ENCODE measurements around the gene TEDC2. TPM values are rescaled to one million over a fixed set of nuclear protein-coding genes. Genes with fewer than 3 reads are reported as not detected.

Gene TEDC2
- total and polyA plus RNA-seq, 9 of the 15 experiments (the other 6 are each of a cell fraction or from before 2014, with no cell fraction given) = 0.75 to 57.0 (median 17.6) TPM

DNA sequence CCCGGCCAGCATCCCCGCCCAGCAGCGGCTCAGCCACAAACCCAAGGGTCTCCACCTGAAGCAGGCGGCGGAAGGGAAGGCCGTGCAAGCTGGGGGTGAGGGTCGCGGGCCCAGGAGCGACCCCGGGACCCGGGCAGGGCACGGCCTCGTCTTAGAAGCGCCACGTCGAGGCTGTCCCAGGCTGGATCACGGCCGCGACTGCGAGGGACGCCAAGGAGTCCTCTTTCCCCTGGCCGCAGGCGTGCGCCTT lies 31.2 kb upstream of the TEDC2 start (continued):
- TF ChIP-seq GABPB1 (CRISPR knock-in tag; IDR thresholded peaks at IDR 0.05) = no peak; the same call in 1 of the 2 replicates
- no peak for TF ChIP-seq ZNF146 (CRISPR knock-in tag; IDR thresholded peaks at IDR 0.05; ENCODE audit: unreplicated experiment)
- TF ChIP-seq, protein P1, sequence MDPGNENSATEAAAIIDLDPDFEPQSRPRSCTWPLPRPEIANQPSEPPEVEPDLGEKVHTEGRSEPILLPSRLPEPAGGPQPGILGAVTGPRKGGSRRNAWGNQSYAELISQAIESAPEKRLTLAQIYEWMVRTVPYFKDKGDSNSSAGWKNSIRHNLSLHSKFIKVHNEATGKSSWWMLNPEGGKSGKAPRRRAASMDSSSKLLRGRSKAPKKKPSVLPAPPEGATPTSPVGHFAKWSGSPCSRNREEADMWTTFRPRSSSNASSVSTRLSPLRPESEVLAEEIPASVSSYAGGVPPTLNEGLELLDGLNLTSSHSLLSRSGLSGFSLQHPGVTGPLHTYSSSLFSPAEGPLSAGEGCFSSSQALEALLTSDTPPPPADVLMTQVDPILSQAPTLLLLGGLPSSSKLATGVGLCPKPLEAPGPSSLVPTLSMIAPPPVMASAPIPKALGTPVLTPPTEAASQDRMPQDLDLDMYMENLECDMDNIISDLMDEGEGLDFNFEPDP (CRISPR knock-in tag; IDR thresholded peaks at IDR 0.05) = no peak
- TF ChIP-seq ZNF316 (IDR thresholded peaks at IDR 0.05) = no peak
- TF ChIP-seq, protein P2, sequence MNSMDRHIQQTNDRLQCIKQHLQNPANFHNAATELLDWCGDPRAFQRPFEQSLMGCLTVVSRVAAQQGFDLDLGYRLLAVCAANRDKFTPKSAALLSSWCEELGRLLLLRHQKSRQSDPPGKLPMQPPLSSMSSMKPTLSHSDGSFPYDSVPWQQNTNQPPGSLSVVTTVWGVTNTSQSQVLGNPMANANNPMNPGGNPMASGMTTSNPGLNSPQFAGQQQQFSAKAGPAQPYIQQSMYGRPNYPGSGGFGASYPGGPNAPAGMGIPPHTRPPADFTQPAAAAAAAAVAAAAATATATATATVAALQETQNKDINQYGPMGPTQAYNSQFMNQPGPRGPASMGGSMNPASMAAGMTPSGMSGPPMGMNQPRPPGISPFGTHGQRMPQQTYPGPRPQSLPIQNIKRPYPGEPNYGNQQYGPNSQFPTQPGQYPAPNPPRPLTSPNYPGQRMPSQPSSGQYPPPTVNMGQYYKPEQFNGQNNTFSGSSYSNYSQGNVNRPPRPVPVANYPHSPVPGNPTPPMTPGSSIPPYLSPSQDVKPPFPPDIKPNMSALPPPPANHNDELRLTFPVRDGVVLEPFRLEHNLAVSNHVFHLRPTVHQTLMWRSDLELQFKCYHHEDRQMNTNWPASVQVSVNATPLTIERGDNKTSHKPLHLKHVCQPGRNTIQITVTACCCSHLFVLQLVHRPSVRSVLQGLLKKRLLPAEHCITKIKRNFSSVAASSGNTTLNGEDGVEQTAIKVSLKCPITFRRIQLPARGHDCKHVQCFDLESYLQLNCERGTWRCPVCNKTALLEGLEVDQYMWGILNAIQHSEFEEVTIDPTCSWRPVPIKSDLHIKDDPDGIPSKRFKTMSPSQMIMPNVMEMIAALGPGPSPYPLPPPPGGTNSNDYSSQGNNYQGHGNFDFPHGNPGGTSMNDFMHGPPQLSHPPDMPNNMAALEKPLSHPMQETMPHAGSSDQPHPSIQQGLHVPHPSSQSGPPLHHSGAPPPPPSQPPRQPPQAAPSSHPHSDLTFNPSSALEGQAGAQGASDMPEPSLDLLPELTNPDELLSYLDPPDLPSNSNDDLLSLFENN (IDR thresholded peaks at IDR 0.05; ENCODE audit: low read depth in 2 of 2, low read length in 2 of 2) = no peak
- TF ChIP-seq HMG20B (CRISPR knock-in tag; IDR thresholded peaks at IDR 0.05) = no peak
- no peak; the same call in 1 of the 2 replicates for TF ChIP-seq MTA3 (IDR thresholded peaks at IDR 0.05; ENCODE audit: borderline replicate concordance)
- TF ChIP-seq C11orf30 (IDR thresholded peaks at IDR 0.05; ENCODE audit: low read depth) = no peak
- no peak for TF ChIP-seq PHF21A (IDR thresholded peaks at IDR 0.05; ENCODE audit: borderline replicate concordance, low read depth)
- no peak for TF ChIP-seq EZH2 (IDR thresholded peaks at IDR 0.05; ENCODE audit: borderline replicate concordance, low read depth, low read length)
- TF ChIP-seq ZNF444 (CRISPR knock-in tag; IDR thresholded peaks at IDR 0.05) = no peak
- peak in 1 of 2 experiments; percentile 49; a peak in 1 of 4 replicates for TF ChIP-seq MAZ (CRISPR knock-in tag; conservative IDR thresholded peaks at IDR 0.05 in 1 of 2, IDR thresholded peaks at IDR 0.05 in 1 of 2)
- TF ChIP-seq PYGO2 (tag; IDR thresholded peaks at IDR 0.05) = no peak
- TF ChIP-seq ZNF184 (CRISPR knock-in tag; IDR thresholded peaks at IDR 0.05) = no peak
- no peak for TF ChIP-seq GTF2A2 (tag; IDR thresholded peaks at IDR 0.05)
- TF ChIP-seq ZNF384 (IDR thresholded peaks at IDR 0.05; ENCODE audit: low read depth, low read length) = no peak
- TF ChIP-seq, protein P3, sequence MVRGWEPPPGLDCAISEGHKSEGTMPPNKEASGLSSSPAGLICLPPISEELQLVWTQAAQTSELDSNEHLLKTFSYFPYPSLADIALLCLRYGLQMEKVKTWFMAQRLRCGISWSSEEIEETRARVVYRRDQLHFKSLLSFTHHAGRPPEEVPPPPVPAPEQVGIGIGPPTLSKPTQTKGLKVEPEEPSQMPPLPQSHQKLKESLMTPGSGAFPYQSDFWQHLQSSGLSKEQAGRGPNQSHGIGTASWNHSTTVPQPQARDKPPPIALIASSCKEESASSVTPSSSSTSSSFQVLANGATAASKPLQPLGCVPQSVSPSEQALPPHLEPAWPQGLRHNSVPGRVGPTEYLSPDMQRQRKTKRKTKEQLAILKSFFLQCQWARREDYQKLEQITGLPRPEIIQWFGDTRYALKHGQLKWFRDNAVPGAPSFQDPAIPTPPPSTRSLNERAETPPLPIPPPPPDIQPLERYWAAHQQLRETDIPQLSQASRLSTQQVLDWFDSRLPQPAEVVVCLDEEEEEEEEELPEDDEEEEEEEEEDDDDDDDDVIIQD (CRISPR knock-in tag; IDR thresholded peaks at IDR 0.05) = no peak
- TF ChIP-seq, protein P4, sequence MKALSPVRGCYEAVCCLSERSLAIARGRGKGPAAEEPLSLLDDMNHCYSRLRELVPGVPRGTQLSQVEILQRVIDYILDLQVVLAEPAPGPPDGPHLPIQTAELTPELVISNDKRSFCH (CRISPR knock-in tag; IDR thresholded peaks at IDR 0.05) = no peak
- TF ChIP-seq, protein P4 (tag; IDR thresholded peaks at IDR 0.05) = peak; percentile 48; the same call in 1 of the 2 replicates
- TF ChIP-seq ZNF311 (CRISPR knock-in tag; IDR thresholded peaks at IDR 0.05) = no peak
- no peak for TF ChIP-seq STAT5B (CRISPR knock-in tag; IDR thresholded peaks at IDR 0.05)
- TF ChIP-seq MEIS2 (IDR thresholded peaks at IDR 0.05; ENCODE audit: partially characterized antibody) = no peak
- TF ChIP-seq CAMTA2 (CRISPR knock-in tag; conservative IDR thresholded peaks at IDR 0.05) = no peak
- TF ChIP-seq STAG1 (CRISPR knock-in tag; IDR thresholded peaks at IDR 0.05; ENCODE audit: borderline replicate concordance) = peak; percentile 15; the same call in 1 of the 2 replicates
- TF ChIP-seq HDAC8 (tag; IDR thresholded peaks at IDR 0.05) = no peak
- TF ChIP-seq CBFA2T3 (IDR thresholded peaks at IDR 0.05) = no peak

Measured in K562 (cell line).